Nephron (organoid): ENCODE data around the gene PCSK7.

ENCODE experiments used
- H3K27ac Mint-ChIP-seq, 3 experiments: 2 replicates each; pipeline ENCODE4 v1.8.0; 2020; ENCODE audit warnings: mixed read lengths in 3 of 3, mild to moderate bottlenecking in 2 of 3, moderate library complexity in 1 of 3
- H3K27me3 Mint-ChIP-seq: 2 replicates; pipeline ENCODE4 v1.8.0; 2021; ENCODE audit warnings: low read depth, mild to moderate bottlenecking, moderate library complexity, mixed read lengths
- H3K36me3 Mint-ChIP-seq: 2 replicates; pipeline ENCODE4 v1.8.0; 2020; ENCODE audit warnings: low read depth, mixed read lengths
- H3K4me1 Mint-ChIP-seq: 2 replicates; pipeline ENCODE4 v1.8.0; 2020; ENCODE audit warnings: mixed read lengths
- H3K4me3 Mint-ChIP-seq, 3 experiments: 2 replicates each; pipeline ENCODE4 v1.8.0; 2020; ENCODE audit warnings: mild to moderate bottlenecking in 3 of 3, mixed read lengths in 3 of 3, moderate library complexity in 2 of 3
- H3K9me3 Mint-ChIP-seq: 2 replicates; pipeline ENCODE4 v1.8.0; 2020; ENCODE audit warnings: mixed read lengths
- TF ChIP-seq, protein P1 (sequence below), 3 experiments: fragments of 200-600 bp; sonication (generic); IDR thresholded peaks; one replicate each; pipeline ENCODE4 v1.5.0; 2021; ENCODE audit warnings: antibody characterized with exemption in 3 of 3; ENCODE audit not compliant: unreplicated experiment in 3 of 3

Gene PCSK7

DNA sequence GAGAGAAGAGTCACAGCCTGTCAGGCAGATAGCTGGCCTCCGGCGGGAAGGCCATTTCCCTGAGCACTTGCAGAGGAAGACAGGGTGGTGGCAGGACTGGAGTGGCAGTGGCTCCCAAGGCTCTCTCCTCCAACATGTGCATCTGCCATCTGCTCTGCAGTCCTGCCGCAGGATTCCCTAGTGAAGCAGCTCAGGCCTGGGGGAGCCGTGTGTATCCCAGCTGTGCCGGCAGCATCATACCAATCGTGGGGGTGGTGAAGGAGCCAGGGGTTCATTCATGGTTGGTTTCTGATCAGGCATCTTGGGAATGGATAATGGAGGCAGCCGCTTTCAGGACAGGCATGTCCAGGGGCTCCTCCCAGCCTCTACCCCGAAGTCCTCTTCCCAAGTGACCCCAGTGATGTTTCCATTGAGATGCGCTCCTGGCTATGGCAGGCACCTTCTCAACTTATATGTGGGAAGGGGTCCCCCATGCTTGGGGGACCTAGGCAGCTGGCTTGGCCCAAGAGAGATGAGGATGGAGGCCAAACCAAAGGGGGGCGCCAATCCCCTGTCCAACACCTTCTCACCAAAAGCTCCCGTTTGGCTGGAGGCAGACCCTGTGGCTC is 26.6 kb downstream of the PCSK7 start:
- Mint-ChIP-seq H3K36me3 (peaks cover 30% of the 10 kb centered on the region), H3K9me3 (no peaks in the 10 kb centered on the region), H3K27me3 (no peaks in the 10 kb centered on the region), H3K4me1 (peaks cover 30% of the 10 kb centered on the region), H3K4me3 (no peak overlapping the region), H3K27ac (peak overlapping the region in 1 of 3 experiments; percentile 68)
- TF ChIP-seq, protein P1, sequence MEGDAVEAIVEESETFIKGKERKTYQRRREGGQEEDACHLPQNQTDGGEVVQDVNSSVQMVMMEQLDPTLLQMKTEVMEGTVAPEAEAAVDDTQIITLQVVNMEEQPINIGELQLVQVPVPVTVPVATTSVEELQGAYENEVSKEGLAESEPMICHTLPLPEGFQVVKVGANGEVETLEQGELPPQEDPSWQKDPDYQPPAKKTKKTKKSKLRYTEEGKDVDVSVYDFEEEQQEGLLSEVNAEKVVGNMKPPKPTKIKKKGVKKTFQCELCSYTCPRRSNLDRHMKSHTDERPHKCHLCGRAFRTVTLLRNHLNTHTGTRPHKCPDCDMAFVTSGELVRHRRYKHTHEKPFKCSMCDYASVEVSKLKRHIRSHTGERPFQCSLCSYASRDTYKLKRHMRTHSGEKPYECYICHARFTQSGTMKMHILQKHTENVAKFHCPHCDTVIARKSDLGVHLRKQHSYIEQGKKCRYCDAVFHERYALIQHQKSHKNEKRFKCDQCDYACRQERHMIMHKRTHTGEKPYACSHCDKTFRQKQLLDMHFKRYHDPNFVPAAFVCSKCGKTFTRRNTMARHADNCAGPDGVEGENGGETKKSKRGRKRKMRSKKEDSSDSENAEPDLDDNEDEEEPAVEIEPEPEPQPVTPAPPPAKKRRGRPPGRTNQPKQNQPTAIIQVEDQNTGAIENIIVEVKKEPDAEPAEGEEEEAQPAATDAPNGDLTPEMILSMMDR (IDR thresholded peaks at IDR 0.05; ENCODE audit: unreplicated experiment in 3 of 3), result no peak

DNA sequence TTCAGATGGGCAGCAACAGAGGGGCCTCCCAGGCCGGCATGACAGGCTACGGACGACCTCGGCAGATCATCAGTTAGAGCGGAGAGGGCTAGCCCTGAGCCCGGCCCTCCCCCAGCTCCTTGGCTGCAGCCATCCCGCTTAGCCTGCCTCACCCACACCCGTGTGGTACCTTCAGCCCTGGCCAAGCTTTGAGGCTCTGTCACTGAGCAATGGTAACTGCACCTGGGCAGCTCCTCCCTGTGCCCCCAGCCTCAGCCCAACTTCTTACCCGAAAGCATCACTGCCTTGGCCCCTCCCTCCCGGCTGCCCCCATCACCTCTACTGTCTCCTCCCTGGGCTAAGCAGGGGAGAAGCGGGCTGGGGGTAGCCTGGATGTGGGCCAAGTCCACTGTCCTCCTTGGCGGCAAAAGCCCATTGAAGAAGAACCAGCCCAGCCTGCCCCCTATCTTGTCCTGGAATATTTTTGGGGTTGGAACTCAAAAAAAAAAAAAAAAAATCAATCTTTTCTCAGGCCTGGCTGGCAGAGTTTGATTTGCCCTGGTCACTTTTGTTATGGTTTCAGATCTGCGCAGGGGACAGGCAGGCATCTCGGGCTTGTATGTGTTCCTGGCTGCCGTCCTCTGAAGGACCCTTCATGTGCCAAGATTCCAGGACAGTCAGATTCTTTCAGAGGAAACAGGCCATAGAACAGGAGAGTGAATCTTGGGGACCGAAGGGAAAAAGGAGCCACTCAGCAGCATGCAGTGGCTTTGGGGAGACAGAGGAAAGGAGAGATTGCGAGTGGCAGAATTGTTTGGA is 27.4 kb downstream of the PCSK7 start:
- Mint-ChIP-seq H3K36me3 (peaks cover 26% of the 10 kb centered on the region), H3K27me3 (no peaks in the 10 kb centered on the region), H3K27ac (peak overlapping the region; percentile 46 to 86 (median 68)), H3K4me1 (peaks cover 38% of the 10 kb centered on the region), H3K9me3 (no peaks in the 10 kb centered on the region), H3K4me3 (no peak overlapping the region)
- TF ChIP-seq, protein P1 (IDR thresholded peaks at IDR 0.05; ENCODE audit: unreplicated experiment in 3 of 3), result no peak

DNA sequence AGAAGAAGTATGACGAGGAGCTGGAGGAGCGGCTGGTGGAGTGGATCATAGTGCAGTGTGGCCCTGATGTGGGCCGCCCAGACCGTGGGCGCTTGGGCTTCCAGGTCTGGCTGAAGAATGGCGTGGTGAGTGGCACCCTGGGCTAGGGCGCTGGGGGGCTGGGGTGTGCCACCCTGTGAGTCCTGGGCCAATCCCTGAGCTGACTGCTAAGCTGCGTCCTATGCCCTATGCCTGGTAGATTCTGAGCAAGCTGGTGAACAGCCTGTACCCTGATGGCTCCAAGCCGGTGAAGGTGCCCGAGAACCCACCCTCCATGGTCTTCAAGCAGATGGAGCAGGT is 28.8 kb downstream of the PCSK7 start:
- Mint-ChIP-seq H3K4me1 (peaks cover 50% of the 10 kb centered on the region), H3K4me3 (no peak overlapping the region), H3K27ac (peak overlapping the region in 1 of 3 experiments; percentile 68), H3K27me3 (no peaks in the 10 kb centered on the region), H3K9me3 (no peaks in the 10 kb centered on the region), H3K36me3 (peaks cover 26% of the 10 kb centered on the region)
- TF ChIP-seq, protein P1 (IDR thresholded peaks at IDR 0.05; ENCODE audit: unreplicated experiment in 3 of 3), result no peak

DNA sequence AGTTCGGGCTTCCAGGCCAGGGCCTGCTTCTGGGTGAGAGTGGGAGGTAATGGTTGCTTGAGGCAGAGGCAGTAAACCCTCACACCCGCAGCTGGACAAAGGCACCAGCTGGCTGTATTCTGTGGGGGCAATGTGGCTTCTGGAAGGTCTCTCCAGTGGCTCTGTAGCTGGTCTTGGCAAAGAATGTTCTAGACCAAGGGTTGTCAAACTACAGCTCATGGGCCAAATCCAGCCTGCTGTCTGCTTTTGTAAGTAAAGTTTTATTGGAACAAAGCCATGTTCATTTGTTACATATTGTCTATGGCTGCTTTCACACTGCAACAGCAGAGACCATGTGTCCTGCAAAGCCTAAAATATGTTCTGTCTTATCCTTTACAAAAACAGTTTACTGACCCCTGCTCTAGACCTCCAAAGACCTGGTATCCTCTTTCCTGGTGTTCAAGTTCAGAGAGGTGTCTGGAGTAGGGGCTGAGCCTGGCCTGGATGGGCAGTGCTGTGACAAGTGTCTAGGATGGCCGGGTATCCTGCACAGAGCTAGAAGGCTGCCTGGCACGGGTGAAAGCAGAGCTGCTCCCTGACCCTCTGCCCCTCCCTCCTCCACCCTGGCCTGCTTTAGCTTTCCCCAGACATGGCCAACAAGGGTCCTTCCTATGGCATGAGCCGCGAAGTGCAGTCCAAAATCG is 29.3 kb downstream of the PCSK7 start:
- Mint-ChIP-seq H3K9me3 (no peaks in the 10 kb centered on the region), H3K36me3 (peaks cover 28% of the 10 kb centered on the region), H3K27ac (peak overlapping the region in 2 of 3 experiments; percentile 48 to 64), H3K4me3 (peak overlapping the region in 2 of 3 experiments; percentile 51 to 68), H3K27me3 (no peaks in the 10 kb centered on the region), H3K4me1 (peaks cover 55% of the 10 kb centered on the region)
- TF ChIP-seq, protein P1 (IDR thresholded peaks at IDR 0.05; ENCODE audit: unreplicated experiment in 3 of 3), result no peak

DNA sequence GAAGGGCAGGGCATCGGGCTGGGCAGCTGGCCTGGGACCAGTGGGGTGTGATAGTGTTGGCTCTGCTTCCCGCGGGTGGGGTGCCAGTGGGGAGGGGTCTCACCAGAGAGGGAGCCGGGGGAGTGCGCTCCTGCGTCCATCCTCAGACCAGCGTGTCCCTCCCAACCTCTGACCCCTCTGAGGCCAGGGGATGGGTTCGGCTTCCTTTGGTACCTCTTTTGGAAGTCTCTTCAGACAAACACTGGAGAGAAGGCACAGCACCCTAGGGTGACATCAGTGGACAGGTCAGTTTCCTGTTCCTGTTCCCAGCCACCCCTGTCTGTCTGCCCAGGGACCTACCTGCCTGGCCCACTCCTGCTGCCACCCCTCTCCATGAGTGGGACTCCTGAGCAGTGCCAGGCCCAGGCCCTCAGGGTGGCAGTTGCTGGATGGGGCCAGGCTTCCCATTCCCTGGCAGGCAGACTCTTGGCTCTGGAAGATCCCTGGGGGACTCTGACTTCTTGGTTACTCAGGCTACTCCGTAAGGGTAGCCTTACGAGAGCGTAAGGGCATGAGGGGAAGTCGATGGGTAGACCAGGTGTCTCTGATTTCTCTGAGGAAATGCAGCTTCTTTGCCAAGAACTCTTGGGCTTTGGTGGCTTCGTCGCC is 30.1 kb downstream of the PCSK7 start:
- TF ChIP-seq, protein P1 (IDR thresholded peaks at IDR 0.05; ENCODE audit: unreplicated experiment in 3 of 3), result no peak

More for the DNA sequence above, 30.1 kb downstream of the PCSK7 start:
- H3K9me3 Mint-ChIP-seq, result no peaks in the 10 kb centered on the region
- peak overlapping the region in 1 of 3 experiments; percentile 68 for H3K4me3 Mint-ChIP-seq
- H3K27me3 Mint-ChIP-seq, result no peaks in the 10 kb centered on the region
- H3K36me3 Mint-ChIP-seq, result peaks cover 31% of the 10 kb centered on the region
- peak overlapping the region in 1 of 3 experiments; percentile 96 for H3K27ac Mint-ChIP-seq
- peaks cover 59% of the 10 kb centered on the region for H3K4me1 Mint-ChIP-seq
